ENCODE measurements around the gene TUBA8. TPM values are rescaled to one million over a fixed set of nuclear protein-coding genes. Genes with fewer than 3 reads are reported as not detected.
"Not testable (repeated sequence)": the region's sequence is repeated elsewhere in the genome, so short reads cannot be mapped to it uniquely, and the experiment has no call there.

TUBA8 gene
- total RNA-seq, 6 donors from 2014 or later: 0.61 to 1.2 (median 0.81) TPM; not detected in 1

- not testable (repeated sequence) for H3K27ac ChIP-seq, H3K9me3 ChIP-seq, H3K27me3 ChIP-seq, H3K4me1 ChIP-seq, DNase-seq, H3K4me3 ChIP-seq
- H3K36me3 ChIP-seq: peaks cover 0 to 31% (median 17%) of the 10 kb centered on the region in 4 donors
- WGBS, 2 donors: 67 to 86% methylated on average over 1 to 7 of the region's 8 CpGs
- peak in 1 of 2 donors; percentile 30 for ATAC-seq (ENCODE audit: low FRiP score in 2 of 2)
These were observed 62.2 kb downstream of the TUBA8 start for GRCh38 chr22:18172776-18173175.

GRCh38 chr22:18173441-18173840, 62.8 kb downstream of the TUBA8 start:
- peaks cover 0 to 25% (median 15%) of the 10 kb centered on the region in 4 donors for H3K36me3 ChIP-seq
- not testable (repeated sequence) for H3K4me3 ChIP-seq; ATAC-seq (ENCODE audit: low FRiP score in 2 of 2); H3K4me1 ChIP-seq; H3K9me3 ChIP-seq; H3K27me3 ChIP-seq; H3K27ac ChIP-seq; DNase-seq
- WGBS, 2 donors: 64 to 88% methylated on average over 1 of the region's 2 CpGs

Small RNAs within 50 kb of the gene (small RNA-seq; reads per million reads assigned to genes)
- 0 reads per million in 4 donors for gene AC016027.5

Other genes with a start within 250 kb of the TUBA8 start
- 10 to 100 TPM in 5 of 6 donors, 1 to 10 TPM in 1; 6.4 to 39.8 (median 23.4) TPM for gene MICAL3, start 86.2 kb upstream of the TUBA8 start, total RNA-seq
- 10 to 100 TPM; 17.2 to 42.1 (median 32.9) TPM for gene PEX26, start 32.8 kb upstream of the TUBA8 start, total RNA-seq
- gene USP18, start 39.4 kb downstream of the TUBA8 start, total RNA-seq: 10 to 100 TPM in 5 of 6 donors, 1 to 10 TPM in 1; 9.1 to 13.4 (median 12.2) TPM